ENCODE measurements around the gene NOB1. TPM values are rescaled to one million over a fixed set of nuclear protein-coding genes. Genes with fewer than 3 reads are reported as not detected.

The NOB1 gene
- total RNA-seq, 1 experiment from 2014 or later = 101 TPM

- Histone ChIP-seq H2BK5ac (ENCODE audit: insufficient read length, low read length) (no peak overlapping the region), H3K23me2 (ENCODE audit: insufficient read length, low read depth, low read length, poor library complexity, severe bottlenecking) (no peaks in the 10 kb centered on the region), H3K14ac (ENCODE audit: insufficient read depth, low read length) (no peak overlapping the region), H3K27me3 (ENCODE audit: insufficient read depth, low read length) (no peaks in the 10 kb centered on the region), H3K79me1 (ENCODE audit: insufficient read depth, low read depth, low read length, poor library complexity, severe bottlenecking) (no peaks in the 10 kb centered on the region), H2AK5ac (ENCODE audit: insufficient read length, low read length) (no peak overlapping the region), H3K79me2 (ENCODE audit: insufficient read depth, low read length) (no peaks in the 10 kb centered on the region), H3K9ac (ENCODE audit: extremely low read depth, insufficient read length, low read length) (no peak overlapping the region), H4K91ac (ENCODE audit: insufficient read length, low read depth, low read length) (no peak overlapping the region), H3K23ac (ENCODE audit: insufficient read length, low read depth, low read length) (no peak overlapping the region), H4K5ac (ENCODE audit: insufficient read length, low read depth, low read length) (no peak overlapping the region), H2BK20ac (ENCODE audit: low read depth, low read length, poor library complexity, severe bottlenecking) (no peak overlapping the region), H2AFZ (ENCODE audit: low read length) (no peak overlapping the region), H2BK15ac (ENCODE audit: low read depth, low read length) (no peak overlapping the region), H2BK12ac (ENCODE audit: insufficient read length, low read depth, low read length) (no peak overlapping the region), H3K4me2 (ENCODE audit: insufficient read depth, insufficient read length, low read length) (no peak overlapping the region), H4K8ac (replicated peaks; ENCODE audit: insufficient read length, low read depth, low read length) (no peak overlapping the region), H3K18ac (ENCODE audit: insufficient read length, low read depth, low read length) (no peak overlapping the region), H3K27ac (ENCODE audit: insufficient read length, low read depth, low read length) (no peak overlapping the region), H3K9me3 (ENCODE audit: control insufficient read depth, low read depth, low read length) (no peaks in the 10 kb centered on the region), H2BK120ac (ENCODE audit: low read depth, low read length, poor library complexity, severe bottlenecking) (no peak overlapping the region), H4K20me1 (ENCODE audit: control insufficient read depth, insufficient read depth, insufficient read length) (no peaks in the 10 kb centered on the region), H3K4me1 (ENCODE audit: insufficient read depth, low read length) (no peaks in the 10 kb centered on the region), H3K4ac (ENCODE audit: low read depth, low read length) (no peak overlapping the region), H3T11ph (ENCODE audit: low read length) (no peak overlapping the region), H3K56ac (ENCODE audit: insufficient read length, low read depth, low read length) (no peak overlapping the region)
- TF ChIP-seq CTCF (conservative IDR thresholded peaks at IDR 0.05) = no peak
- H3K27me3 Mint-ChIP-seq (ENCODE audit: low read depth) = peaks cover 1% of the 10 kb centered on the region; the same call in 1 of the 2 replicates
- no peaks in the 10 kb centered on the region for H3K9me3 Mint-ChIP-seq
- WGBS (ENCODE audit: extremely low coverage, insufficient read length, low lambda C conversion rate) = no CpG with 5 or more reads among the region's 35 CpGs
- H3K4me1 Mint-ChIP-seq = no peaks in the 10 kb centered on the region
- DNase-seq = no peak
- H3K4me3 Mint-ChIP-seq = no peak overlapping the region
- peaks cover 71 to 94% (median 90%) of the 10 kb centered on the region in 3 experiments; a peak in 6 of 7 replicates for H3K36me3 Mint-ChIP-seq (ENCODE audit: insufficient read depth in 1 of 3, low read depth in 3 of 3)
- H3K27ac Mint-ChIP-seq = 0 out of 7 replicates have a peak overlapping the region, but pooled peaks of 1 of the 3 experiments have one; percentile 4
Observed at GRCh38 chr16:69744363-69745231, 10.1 kb downstream of the NOB1 start.

Data from H9 (cell line).